Activated CD4-positive, CD25-positive, alpha-beta regulatory T cell treated with anti-CD3 and anti-CD28 coated beads, Interleukin-2, amount 50 U/mL, for 72 hours (primary cell): ENCODE data around the gene SLC7A1.

Experiments
- DNase-seq: peaks from one replicate; pipeline ENCODE4 v3.0.0; 2021

Gene SLC7A1

GRCh38 chr13:29484796-29485195 lies 110.7 kb downstream of the SLC7A1 start:
- no peak for DNase-seq

- DNase-seq: no peak
Observed at GRCh38 chr13:29484236-29484635, 111.3 kb downstream of the SLC7A1 start.

GRCh38 chr13:29483623-29484022 lies 111.9 kb downstream of the SLC7A1 start:
- DNase-seq: no peak

- DNase-seq: no peak
Observed at GRCh38 chr13:29483211-29483610, 112.3 kb downstream of the SLC7A1 start.

GRCh38 chr13:29482504-29482903 lies 113.0 kb downstream of the SLC7A1 start:
- no peak for DNase-seq

- no peak for DNase-seq
Observed at GRCh38 chr13:29481603-29482002, 113.9 kb downstream of the SLC7A1 start.

GRCh38 chr13:29480893-29481525 lies 114.5 kb downstream of the SLC7A1 start:
- DNase-seq: no peak

GRCh38 chr13:29479716-29480492 lies 115.6 kb downstream of the SLC7A1 start:
- no peak for DNase-seq

GRCh38 chr13:29476046-29476445 lies 119.4 kb downstream of the SLC7A1 start:
- DNase-seq: no peak

GRCh38 chr13:29474991-29475390 lies 120.5 kb downstream of the SLC7A1 start:
- DNase-seq: no peak

- no peak for DNase-seq
Observed at GRCh38 chr13:29473166-29473565, 122.3 kb downstream of the SLC7A1 start.

GRCh38 chr13:29472332-29472961 lies 123.0 kb downstream of the SLC7A1 start:
- no peak for DNase-seq

GRCh38 chr13:29471551-29471950 lies 123.9 kb downstream of the SLC7A1 start:
- no peak for DNase-seq

GRCh38 chr13:29465741-29466293 lies 129.7 kb downstream of the SLC7A1 start:
- DNase-seq: no peak

GRCh38 chr13:29464105-29464679 lies 131.3 kb downstream of the SLC7A1 start:
- no peak for DNase-seq

GRCh38 chr13:29459813-29460355 lies 135.6 kb downstream of the SLC7A1 start:
- DNase-seq: no peak
